HEK293T (cell line): Measurements from ENCODE around the gene MCCD1.

Experiments
- CTCF ChIA-PET: fragments of 350-600 bp; formaldehyde crosslinking; extraction: SDS; loops from one replicate; lab custom pipeline; 2021; ENCODE audit warnings: antibody characterized with exemption, inconsistent platforms; lab: Yijun Ruan, JAX
- POLR2A ChIA-PET: fragments of 350-600 bp; formaldehyde crosslinking; extraction: SDS; loops from one replicate; lab custom pipeline; 2020; ENCODE audit warnings: antibody characterized with exemption, inconsistent platforms; lab: Yijun Ruan, JAX
- DNase-seq: peaks from one replicate; pipeline ENCODE4 v3.0.0; 2012; ENCODE audit warnings: mixed read lengths; ENCODE audit errors: extremely low spot score
- ARNT ChIP-seq: fragments of 450-650 bp; IDR thresholded peaks from 2 replicates; pipeline ENCODE4 v1.6.1; 2017; ENCODE audit warnings: mild to moderate bottlenecking
- BHLHE40 ChIP-seq: fragments of 450-650 bp; IDR thresholded peaks from 2 replicates; pipeline ENCODE4 v1.6.1; 2016; ENCODE audit warnings: mild to moderate bottlenecking, moderate library complexity, borderline replicate concordance
- CTBP1 ChIP-seq: fragments of 450-650 bp; IDR thresholded peaks from 2 replicates; pipeline ENCODE4 v1.6.1; 2016; ENCODE audit warnings: borderline replicate concordance
- ELF4 ChIP-seq: fragments of 450-650 bp; IDR thresholded peaks from 2 replicates; pipeline ENCODE4 v1.6.1; 2017; ENCODE audit warnings: antibody characterized with exemption
- FOXA1 ChIP-seq: fragments of 450-650 bp; IDR thresholded peaks from 2 replicates; pipeline ENCODE4 v1.6.1; 2016; ENCODE audit warnings: mild to moderate bottlenecking
- FOXM1 ChIP-seq: fragments of 450-650 bp; IDR thresholded peaks from 2 replicates; pipeline ENCODE4 v1.6.1; 2017; ENCODE audit warnings: mild to moderate bottlenecking, borderline replicate concordance
- HDGF ChIP-seq: fragments of 450-650 bp; IDR thresholded peaks from 2 replicates; pipeline ENCODE4 v1.6.1; 2017; ENCODE audit warnings: antibody characterized with exemption, borderline replicate concordance
- L3MBTL2 ChIP-seq: fragments of 450-650 bp; conservative IDR thresholded peaks from 2 replicates; pipeline ENCODE4 v1.6.1; 2016; ENCODE audit warnings: mild to moderate bottlenecking
- LEF1 ChIP-seq: fragments of 450-650 bp; IDR thresholded peaks from 2 replicates; pipeline ENCODE4 v1.6.1; 2017; ENCODE audit warnings: mild to moderate bottlenecking, borderline replicate concordance
- NFRKB ChIP-seq: fragments of 450-650 bp; IDR thresholded peaks from 2 replicates; pipeline ENCODE4 v1.6.1; 2016; ENCODE audit warnings: mild to moderate bottlenecking, moderate library complexity
- PKNOX1 ChIP-seq: fragments of 450-650 bp; IDR thresholded peaks from 2 replicates; pipeline ENCODE4 v1.6.1; 2016
- SP1 ChIP-seq: fragments of 450-650 bp; IDR thresholded peaks from 2 replicates; pipeline ENCODE4 v1.6.1; 2017
- TARDBP ChIP-seq: fragments of 450-650 bp; IDR thresholded peaks from 2 replicates; pipeline ENCODE4 v1.6.1; 2016
- ZNF384 ChIP-seq: fragments of 450-650 bp; IDR thresholded peaks from 2 replicates; pipeline ENCODE4 v1.6.1; 2016

The MCCD1 gene

GRCh38 chr6:31540640-31541039, 11.9 kb downstream of the MCCD1 start:
- no peak for TF ChIP-seq ARNT
- TF ChIP-seq TARDBP, result no peak
- no peak for TF ChIP-seq FOXA1
- no peak for TF ChIP-seq ZNF384
- ChIA-PET CTCF (interaction anchor here (0.5 to 1.2 kb wide), 3 partner anchors 9 to 58 kb away, joined by 3 to 4 read pairs (median 3); no protein-coding TSS in a partner anchor), POLR2A (interaction anchor here (1.0 to 8.1 kb wide), 11 partner anchors 12 to 199 kb away, joined by 3 to 114 read pairs (median 13); partner anchors contain the start of genes C6orf47, MCCD1, MICB and MSH5)
- DNase-seq, result no peak

- CTCF ChIA-PET, result interaction anchor here (0.5 to 2.8 kb wide), 6 partner anchors 9 to 170 kb away, joined by 3 to 17 read pairs (median 4); no protein-coding TSS in a partner anchor
- TF ChIP-seq FOXM1 (no peak), PKNOX1 (peak; percentile 60), LEF1 (no peak), ELF4 (no peak)
- peak; percentile 54 for DNase-seq
- POLR2A ChIA-PET, result interaction anchor here (0.8 to 8.1 kb wide), 30 partner anchors 9 to 636 kb away, joined by 3 to 114 read pairs (median 6); partner anchors contain the start of genes ABHD16A, BAG6, C6orf47 and DXO
Measured at GRCh38 chr6:31541059-31541657, 12.4 kb downstream of the MCCD1 start.

GRCh38 chr6:31541658-31542521, 13.1 kb downstream of the MCCD1 start, which contains the start of gene DDX39B:
Gene DDX39B, minus strand, starts transcription at chr6:31542003. Its CDS starts 1,471 bp downstream, at chr6:31540532.
- CTCF ChIA-PET, result interaction anchor here (0.5 to 2.8 kb wide), 4 partner anchors 9 to 169 kb away, joined by 3 to 17 read pairs (median 4); no protein-coding TSS in a partner anchor
- DNase-seq, result peak; percentile 95

GRCh38 chr6:31543639-31544038, 14.9 kb downstream of the MCCD1 start:
- DNase-seq, result no peak
- ChIA-PET CTCF (interaction anchor here (2.8 kb wide), 1 partner anchor 54 kb away, joined by 17 read pairs; no protein-coding TSS in a partner anchor), POLR2A (interaction anchor here (1.3 to 8.1 kb wide), 6 partner anchors 15 to 109 kb away, joined by 3 to 114 read pairs (median 19); partner anchors contain the start of genes BAG6, MCCD1 and NCR3)
- TF ChIP-seq ELF4, result no peak
- no peak for TF ChIP-seq SP1
- no peak for TF ChIP-seq FOXA1
- no peak for TF ChIP-seq CTBP1

More at GRCh38 chr6:31541658-31542521, 13.1 kb downstream of the MCCD1 start, which contains the start of gene DDX39B:
- POLR2A ChIA-PET, result interaction anchor here (0.8 to 8.1 kb wide), 38 partner anchors 9 to 636 kb away, joined by 3 to 114 read pairs (median 5); partner anchors contain the start of genes ABHD16A, BAG6, C6orf47 and DXO
- TF ChIP-seq NFRKB (peak; percentile 99), L3MBTL2 (peak; percentile 84), ELF4 (peak; percentile 97), ARNT (no peak)

GRCh38 chr6:31544676-31545075, 15.9 kb downstream of the MCCD1 start:
- ChIA-PET POLR2A (interaction anchor here (4.1 to 8.1 kb wide), 2 partner anchors 52 to 77 kb away, joined by 15 to 91 read pairs; no protein-coding TSS in a partner anchor), CTCF (no interaction called here)
- no peak for DNase-seq
- TF ChIP-seq SP1 (no peak), LEF1 (no peak), BHLHE40 (no peak), CTBP1 (no peak), ARNT (no peak), HDGF (no peak), FOXA1 (no peak), PKNOX1 (no peak), ELF4 (no peak)

- ChIA-PET CTCF (no interaction called here), POLR2A (interaction anchor here (2.4 to 8.1 kb wide), 3 partner anchors 52 to 77 kb away, joined by 13 to 91 read pairs (median 15); no protein-coding TSS in a partner anchor)
- TF ChIP-seq HDGF, result no peak
- no peak for TF ChIP-seq TARDBP
- no peak for TF ChIP-seq BHLHE40
- no peak for TF ChIP-seq NFRKB
- no peak for TF ChIP-seq LEF1
- no peak for TF ChIP-seq FOXM1
- TF ChIP-seq L3MBTL2, result no peak
- DNase-seq, result no peak
Measured at GRCh38 chr6:31545291-31545690, 16.5 kb downstream of the MCCD1 start.
